ENCODE measurements around the gene CASP3. TPM values are rescaled to one million over a fixed set of nuclear protein-coding genes. Genes with fewer than 3 reads are reported as not detected.
"Not testable (repeated sequence)": the region's sequence is repeated elsewhere in the genome, so short reads cannot be mapped to it uniquely, and the experiment has no call there.

The CASP3 gene
- total and polyA plus RNA-seq, 2 experiments from 2014 or later, result 53.6 to 81.2 TPM

- Histone ChIP-seq H3K36me3 (replicated peaks; ENCODE audit: insufficient read depth, low read depth) (no peaks in the 10 kb centered on the region), H2AFZ (no peak overlapping the region), H3K4me1 (ENCODE audit: insufficient read depth) (no peaks in the 10 kb centered on the region), H3K27ac (no peak overlapping the region), H3K9me2 (replicated peaks; ENCODE audit: insufficient read depth) (no peaks in the 10 kb centered on the region), H4K20me1 (ENCODE audit: insufficient read depth, poor library complexity, severe bottlenecking) (no peaks in the 10 kb centered on the region), H3K79me2 (no peaks in the 10 kb centered on the region), H3K4me3 (no peak overlapping the region), H3K4me2 (no peak overlapping the region), H3K9me3 (ENCODE audit: low read depth) (no peaks in the 10 kb centered on the region), H3K27me3 (no peaks in the 10 kb centered on the region)
- DNase-seq (ENCODE audit: low spot score), result no peak
- TF ChIP-seq CTCF (IDR thresholded peaks at IDR 0.05; ENCODE audit: poor library complexity), result no peak
- TF ChIP-seq EZH2 (IDR thresholded peaks at IDR 0.05; ENCODE audit: borderline replicate concordance), result no peak
- no peak for TF ChIP-seq EZH2phosphoT487 (IDR thresholded peaks at IDR 0.05; ENCODE audit: low read depth, severe bottlenecking, unreplicated experiment)
- 72% methylated on average over 6 of the region's 6 CpGs for WGBS (ENCODE audit: low lambda C conversion rate, missing lambda C conversion rate)
Observed at GRCh38 chr4:184664445-184665210, 15.4 kb upstream of the CASP3 start.

GRCh38 chr4:184662236-184662635 lies 13.0 kb upstream of the CASP3 start:
- Histone ChIP-seq H3K4me1 (ENCODE audit: insufficient read depth) (no peaks in the 10 kb centered on the region), H3K9me3 (ENCODE audit: low read depth) (no peaks in the 10 kb centered on the region), H3K4me3 (no peak overlapping the region), H3K9me2 (replicated peaks; ENCODE audit: insufficient read depth) (no peaks in the 10 kb centered on the region), H3K4me2 (no peak overlapping the region), H3K79me2 (no peaks in the 10 kb centered on the region), H2AFZ (no peak overlapping the region), H3K36me3 (replicated peaks; ENCODE audit: insufficient read depth, low read depth) (no peaks in the 10 kb centered on the region), H3K27me3 (no peaks in the 10 kb centered on the region), H4K20me1 (ENCODE audit: insufficient read depth, poor library complexity, severe bottlenecking) (no peaks in the 10 kb centered on the region), H3K27ac (no peak overlapping the region)
- no peak for TF ChIP-seq EZH2phosphoT487 (IDR thresholded peaks at IDR 0.05; ENCODE audit: low read depth, severe bottlenecking, unreplicated experiment)
- TF ChIP-seq EZH2 (IDR thresholded peaks at IDR 0.05; ENCODE audit: borderline replicate concordance), result no peak
- no peak for TF ChIP-seq CTCF (IDR thresholded peaks at IDR 0.05; ENCODE audit: poor library complexity)
- 100% methylated on average over 1 of the region's 1 CpG for WGBS (ENCODE audit: low lambda C conversion rate, missing lambda C conversion rate)
- no peak for DNase-seq (ENCODE audit: low spot score)

GRCh38 chr4:184660978-184661377 lies 11.7 kb upstream of the CASP3 start:
- Histone ChIP-seq H4K20me1 (ENCODE audit: insufficient read depth, poor library complexity, severe bottlenecking) (no peaks in the 10 kb centered on the region), H3K4me3 (no peak overlapping the region), H3K79me2 (no peaks in the 10 kb centered on the region), H3K9me2 (replicated peaks; ENCODE audit: insufficient read depth) (no peaks in the 10 kb centered on the region), H3K4me1 (ENCODE audit: insufficient read depth) (no peaks in the 10 kb centered on the region), H3K4me2 (no peak overlapping the region), H3K9me3 (ENCODE audit: low read depth) (no peaks in the 10 kb centered on the region), H2AFZ (no peak overlapping the region), H3K27me3 (no peaks in the 10 kb centered on the region), H3K27ac (no peak overlapping the region), H3K36me3 (replicated peaks; ENCODE audit: insufficient read depth, low read depth) (no peaks in the 10 kb centered on the region)
- DNase-seq (ENCODE audit: low spot score), result no peak
- TF ChIP-seq CTCF (IDR thresholded peaks at IDR 0.05; ENCODE audit: poor library complexity) (no peak), EZH2 (IDR thresholded peaks at IDR 0.05; ENCODE audit: borderline replicate concordance) (no peak), EZH2phosphoT487 (IDR thresholded peaks at IDR 0.05; ENCODE audit: low read depth, severe bottlenecking, unreplicated experiment) (no peak)

- over 99% methylated on average over 9 of the region's 9 CpGs for WGBS (ENCODE audit: low lambda C conversion rate, missing lambda C conversion rate)
Observed at GRCh38 chr4:184657820-184658219, 8.6 kb upstream of the CASP3 start.

More at GRCh38 chr4:184657820-184658219, 8.6 kb upstream of the CASP3 start:
- H3K4me3 ChIP-seq; H2AFZ ChIP-seq; H3K27ac ChIP-seq; H3K9me2 ChIP-seq (replicated peaks; ENCODE audit: insufficient read depth); H3K4me1 ChIP-seq (ENCODE audit: insufficient read depth); H3K79me2 ChIP-seq; H3K27me3 ChIP-seq; H3K36me3 ChIP-seq (replicated peaks; ENCODE audit: insufficient read depth, low read depth); H3K4me2 ChIP-seq; DNase-seq (ENCODE audit: low spot score); H4K20me1 ChIP-seq (ENCODE audit: insufficient read depth, poor library complexity, severe bottlenecking); H3K9me3 ChIP-seq (ENCODE audit: low read depth): not testable (repeated sequence)

All from hepatocyte (in vitro differentiated cells).